NCI-H1436 (cell line): ENCODE measurements around the gene CLEC19A.
"Not testable (repeated sequence)": the region's sequence is repeated elsewhere in the genome, so short reads cannot be mapped to it uniquely, and the experiment has no call there.

Experiments used
- DNase-seq: peaks from one replicate; lab custom pipeline; 2025; lab: John Stamatoyannopoulos, UW

The CLEC19A gene

GRCh38 chr16:19286827-19287226 is 1.3 kb downstream of the CLEC19A start:
- DNase-seq, result no peak

- DNase-seq, result no peak
Observed at GRCh38 chr16:19287241-19287640, 1.7 kb downstream of the CLEC19A start.

- no peak for DNase-seq
Observed at GRCh38 chr16:19288872-19289799, 3.6 kb downstream of the CLEC19A start.

GRCh38 chr16:19289811-19290485 is 4.4 kb downstream of the CLEC19A start:
- DNase-seq, result no peak

- no peak for DNase-seq
Observed at GRCh38 chr16:19290860-19291259, 5.3 kb downstream of the CLEC19A start.

- no peak for DNase-seq
Observed at GRCh38 chr16:19291475-19291874, 5.9 kb downstream of the CLEC19A start.

GRCh38 chr16:19292186-19292585 is 6.7 kb downstream of the CLEC19A start:
- no peak for DNase-seq

GRCh38 chr16:19294156-19294649 is 8.7 kb downstream of the CLEC19A start:
- no peak for DNase-seq

- DNase-seq, result no peak
Observed at GRCh38 chr16:19295393-19295792, 9.9 kb downstream of the CLEC19A start.

- no peak for DNase-seq
Observed at GRCh38 chr16:19297454-19297853, 11.9 kb downstream of the CLEC19A start.

- DNase-seq, result no peak
Observed at GRCh38 chr16:19299565-19299964, 14.0 kb downstream of the CLEC19A start.

GRCh38 chr16:19301931-19302330 is 16.4 kb downstream of the CLEC19A start:
- DNase-seq, result no peak

GRCh38 chr16:19304750-19305149 is 19.2 kb downstream of the CLEC19A start:
- no peak for DNase-seq

GRCh38 chr16:19305443-19305842 is 19.9 kb downstream of the CLEC19A start:
- DNase-seq, result no peak

- DNase-seq, result no peak
Observed at GRCh38 chr16:19307587-19308241, 22.2 kb downstream of the CLEC19A start.

GRCh38 chr16:19308392-19308791 is 22.9 kb downstream of the CLEC19A start:
- no peak for DNase-seq

- no peak for DNase-seq
Observed at GRCh38 chr16:19309178-19309577, 23.6 kb downstream of the CLEC19A start.

- no peak for DNase-seq
Observed at GRCh38 chr16:19314718-19315425, 29.3 kb downstream of the CLEC19A start.

GRCh38 chr16:19315889-19316433 is 30.4 kb downstream of the CLEC19A start:
- DNase-seq, result no peak

GRCh38 chr16:19316846-19317245 is 31.3 kb downstream of the CLEC19A start:
- DNase-seq, result no peak

- not testable (repeated sequence) for DNase-seq
Observed at GRCh38 chr16:19321186-19321585, 35.7 kb downstream of the CLEC19A start.

GRCh38 chr16:19323596-19323995 is 38.1 kb downstream of the CLEC19A start:
- DNase-seq, result no peak
